ENCODE measurements around the gene CRYBA4. TPM values are rescaled to one million over a fixed set of nuclear protein-coding genes. Genes with fewer than 3 reads are reported as not detected.

Gene CRYBA4
- total RNA-seq, 1 experiment from 2014 or later, result 0.52 TPM

- Histone ChIP-seq H2BK12ac (ENCODE audit: insufficient read length, low read depth, low read length) (no peak overlapping the region), H3K27ac (ENCODE audit: insufficient read length, low read depth, low read length) (no peak overlapping the region), H3K27me3 (ENCODE audit: insufficient read depth, low read length) (no peaks in the 10 kb centered on the region), H3K56ac (ENCODE audit: insufficient read length, low read depth, low read length) (no peak overlapping the region), H3K4ac (ENCODE audit: low read depth, low read length) (no peak overlapping the region), H3K9ac (ENCODE audit: extremely low read depth, insufficient read length, low read length) (no peak overlapping the region), H3K4me2 (ENCODE audit: insufficient read depth, insufficient read length, low read length) (no peak overlapping the region), H2BK15ac (ENCODE audit: low read depth, low read length) (no peak overlapping the region), H2BK120ac (ENCODE audit: low read depth, low read length, poor library complexity, severe bottlenecking) (no peak overlapping the region), H3K79me2 (ENCODE audit: insufficient read depth, low read length) (no peaks in the 10 kb centered on the region), H4K91ac (ENCODE audit: insufficient read length, low read depth, low read length) (no peak overlapping the region), H3K23ac (ENCODE audit: insufficient read length, low read depth, low read length) (no peak overlapping the region), H2AK5ac (ENCODE audit: insufficient read length, low read length) (no peak overlapping the region), H2BK5ac (ENCODE audit: insufficient read length, low read length) (no peak overlapping the region), H4K5ac (ENCODE audit: insufficient read length, low read depth, low read length) (no peak overlapping the region), H3K4me1 (ENCODE audit: insufficient read depth, low read length) (no peaks in the 10 kb centered on the region; the same call in 1 of the 2 replicates), H4K8ac (replicated peaks; ENCODE audit: insufficient read length, low read depth, low read length) (no peak overlapping the region), H3K23me2 (ENCODE audit: insufficient read length, low read depth, low read length, poor library complexity, severe bottlenecking) (no peaks in the 10 kb centered on the region), H2AFZ (ENCODE audit: low read length) (no peak overlapping the region), H3K9me3 (ENCODE audit: control insufficient read depth, low read depth, low read length) (no peaks in the 10 kb centered on the region), H3K14ac (ENCODE audit: insufficient read depth, low read length) (no peak overlapping the region), H3K79me1 (ENCODE audit: insufficient read depth, low read depth, low read length, poor library complexity, severe bottlenecking) (no peaks in the 10 kb centered on the region), H3K18ac (ENCODE audit: insufficient read length, low read depth, low read length) (no peak overlapping the region), H2BK20ac (ENCODE audit: low read depth, low read length, poor library complexity, severe bottlenecking) (no peak overlapping the region), H4K20me1 (ENCODE audit: control insufficient read depth, insufficient read depth, insufficient read length) (no peaks in the 10 kb centered on the region), H3T11ph (ENCODE audit: low read length) (no peak overlapping the region)
- H3K4me1 Mint-ChIP-seq, result peaks cover 15 to 17% of the 10 kb centered on the region in 2 experiments
- no peaks in the 10 kb centered on the region for H3K9me3 Mint-ChIP-seq
- H3K4me3 Mint-ChIP-seq, result no peak overlapping the region
- H3K36me3 Mint-ChIP-seq (ENCODE audit: insufficient read depth in 1 of 3, low read depth in 3 of 3), result no peaks in the 10 kb centered on the region
- WGBS (ENCODE audit: extremely low coverage, insufficient read length, low lambda C conversion rate), result no CpG with 5 or more reads among the region's 2 CpGs
- H3K27ac Mint-ChIP-seq, result no peak overlapping the region
- TF ChIP-seq, protein P1, sequence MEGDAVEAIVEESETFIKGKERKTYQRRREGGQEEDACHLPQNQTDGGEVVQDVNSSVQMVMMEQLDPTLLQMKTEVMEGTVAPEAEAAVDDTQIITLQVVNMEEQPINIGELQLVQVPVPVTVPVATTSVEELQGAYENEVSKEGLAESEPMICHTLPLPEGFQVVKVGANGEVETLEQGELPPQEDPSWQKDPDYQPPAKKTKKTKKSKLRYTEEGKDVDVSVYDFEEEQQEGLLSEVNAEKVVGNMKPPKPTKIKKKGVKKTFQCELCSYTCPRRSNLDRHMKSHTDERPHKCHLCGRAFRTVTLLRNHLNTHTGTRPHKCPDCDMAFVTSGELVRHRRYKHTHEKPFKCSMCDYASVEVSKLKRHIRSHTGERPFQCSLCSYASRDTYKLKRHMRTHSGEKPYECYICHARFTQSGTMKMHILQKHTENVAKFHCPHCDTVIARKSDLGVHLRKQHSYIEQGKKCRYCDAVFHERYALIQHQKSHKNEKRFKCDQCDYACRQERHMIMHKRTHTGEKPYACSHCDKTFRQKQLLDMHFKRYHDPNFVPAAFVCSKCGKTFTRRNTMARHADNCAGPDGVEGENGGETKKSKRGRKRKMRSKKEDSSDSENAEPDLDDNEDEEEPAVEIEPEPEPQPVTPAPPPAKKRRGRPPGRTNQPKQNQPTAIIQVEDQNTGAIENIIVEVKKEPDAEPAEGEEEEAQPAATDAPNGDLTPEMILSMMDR (conservative IDR thresholded peaks at IDR 0.05), result no peak
- H3K27me3 Mint-ChIP-seq (ENCODE audit: low read depth), result no peaks in the 10 kb centered on the region; the same call in 1 of the 2 replicates
- DNase-seq, result no peak
Measured at GRCh38 chr22:26635117-26635516, 13.4 kb downstream of the CRYBA4 start.
